A549 (cell line): ENCODE measurements around the gene MGAT5B.

Experiments
- KDM1A ChIP-seq: fragments of 200-600 bp; sonication (generic); IDR thresholded peaks from 2 replicates; pipeline ENCODE4 v1.6.1; 2016; ENCODE audit warnings: low read depth, mild to moderate bottlenecking
- RNF2 ChIP-seq: fragments of 200-600 bp; sonication (generic); IDR thresholded peaks from 2 replicates; pipeline ENCODE4 v1.6.1; 2016; ENCODE audit warnings: low read depth, mild to moderate bottlenecking, antibody characterized with exemption, moderate library complexity, borderline replicate concordance
- TF ChIP-seq, protein P1 (sequence below): fragments of >200 bp; sonication (Bioruptor Twin); formaldehyde crosslinking; IDR thresholded peaks from 3 replicates; pipeline ENCODE4 v1.5.1; 2016

DNA sequence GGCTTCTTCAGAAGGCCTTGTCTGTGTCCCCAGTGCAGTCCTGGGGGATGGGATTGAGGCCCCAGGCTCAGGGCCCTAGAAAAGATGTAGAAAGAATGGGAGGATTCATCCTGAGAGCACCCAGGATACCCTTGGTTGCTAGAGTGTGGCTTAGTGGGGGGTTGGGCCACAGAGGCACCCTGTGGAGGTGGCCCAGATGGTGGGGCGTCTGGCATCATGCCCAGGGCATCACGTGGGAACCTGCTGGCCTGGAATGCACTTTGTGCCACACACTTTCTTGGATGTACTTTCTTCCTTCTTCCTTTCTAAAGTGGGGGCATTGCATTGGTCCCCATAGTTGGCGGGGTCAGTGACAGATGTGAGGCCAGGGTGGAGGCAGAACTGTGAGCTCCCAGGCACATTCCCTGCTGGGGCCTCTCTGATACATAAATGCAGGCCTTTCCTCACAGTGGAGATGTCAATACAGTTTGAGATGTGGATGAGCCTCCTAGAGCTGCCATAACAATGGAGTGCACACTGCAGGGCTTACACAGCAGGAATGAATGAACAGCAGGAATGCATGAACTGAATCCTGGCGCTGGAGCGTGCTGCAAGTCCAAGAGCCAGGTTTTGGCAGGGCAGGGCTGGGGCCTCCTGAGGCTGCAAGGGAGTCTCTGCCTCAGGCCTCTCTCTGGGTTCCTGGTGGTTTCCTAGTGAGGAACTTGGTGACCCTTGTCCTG, 43.3 kb downstream of the MGAT5B start:
- TF ChIP-seq, protein P1, sequence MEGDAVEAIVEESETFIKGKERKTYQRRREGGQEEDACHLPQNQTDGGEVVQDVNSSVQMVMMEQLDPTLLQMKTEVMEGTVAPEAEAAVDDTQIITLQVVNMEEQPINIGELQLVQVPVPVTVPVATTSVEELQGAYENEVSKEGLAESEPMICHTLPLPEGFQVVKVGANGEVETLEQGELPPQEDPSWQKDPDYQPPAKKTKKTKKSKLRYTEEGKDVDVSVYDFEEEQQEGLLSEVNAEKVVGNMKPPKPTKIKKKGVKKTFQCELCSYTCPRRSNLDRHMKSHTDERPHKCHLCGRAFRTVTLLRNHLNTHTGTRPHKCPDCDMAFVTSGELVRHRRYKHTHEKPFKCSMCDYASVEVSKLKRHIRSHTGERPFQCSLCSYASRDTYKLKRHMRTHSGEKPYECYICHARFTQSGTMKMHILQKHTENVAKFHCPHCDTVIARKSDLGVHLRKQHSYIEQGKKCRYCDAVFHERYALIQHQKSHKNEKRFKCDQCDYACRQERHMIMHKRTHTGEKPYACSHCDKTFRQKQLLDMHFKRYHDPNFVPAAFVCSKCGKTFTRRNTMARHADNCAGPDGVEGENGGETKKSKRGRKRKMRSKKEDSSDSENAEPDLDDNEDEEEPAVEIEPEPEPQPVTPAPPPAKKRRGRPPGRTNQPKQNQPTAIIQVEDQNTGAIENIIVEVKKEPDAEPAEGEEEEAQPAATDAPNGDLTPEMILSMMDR: no peak
- TF ChIP-seq KDM1A (no peak), RNF2 (no peak)
